ENCODE data around the gene TMEM134.

DNA sequence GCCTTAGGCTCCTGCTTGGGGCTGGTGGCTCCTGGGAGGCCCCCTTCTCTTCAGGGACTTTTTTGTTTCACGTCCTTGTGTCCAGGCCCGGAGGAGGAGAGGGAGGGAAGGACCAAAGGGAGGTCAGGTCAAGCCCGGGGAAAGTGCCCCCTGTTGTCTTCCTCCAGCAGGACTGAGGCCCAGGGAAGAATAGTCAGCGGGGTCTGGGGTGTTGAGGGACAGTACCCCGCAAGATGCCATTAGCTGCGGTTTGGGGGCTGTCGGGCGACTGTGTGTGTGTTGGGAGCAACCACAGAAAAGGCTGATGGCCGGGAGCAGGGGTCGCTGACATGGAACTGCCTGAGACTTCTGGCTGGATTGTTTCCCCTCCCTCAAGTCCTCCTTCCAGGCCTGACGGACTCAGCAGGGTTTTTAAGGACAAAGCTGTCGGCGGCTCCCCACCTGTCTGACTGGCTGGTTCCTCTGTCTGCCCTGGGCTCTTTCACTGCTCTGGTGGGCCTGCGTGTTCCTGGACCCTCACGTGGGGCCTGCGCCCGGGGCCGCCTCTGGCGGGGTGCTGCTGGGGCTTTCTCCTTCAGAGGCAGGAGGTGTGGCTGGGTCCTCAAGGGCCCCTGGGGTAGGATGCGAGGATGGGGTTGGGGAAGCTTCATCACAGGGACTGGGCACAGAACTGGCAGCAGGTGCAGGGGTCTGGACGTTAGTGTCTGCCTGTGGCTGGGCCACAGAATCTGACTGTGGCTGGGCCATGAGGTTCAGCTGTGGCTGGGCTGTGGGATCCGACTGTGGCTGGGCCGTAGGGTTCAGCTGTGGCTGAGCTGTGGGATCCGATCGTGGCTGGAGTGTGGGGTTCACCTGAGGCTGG lies 18.0 kb downstream of the TMEM134 start:
- TF ChIP-seq, protein P1, sequence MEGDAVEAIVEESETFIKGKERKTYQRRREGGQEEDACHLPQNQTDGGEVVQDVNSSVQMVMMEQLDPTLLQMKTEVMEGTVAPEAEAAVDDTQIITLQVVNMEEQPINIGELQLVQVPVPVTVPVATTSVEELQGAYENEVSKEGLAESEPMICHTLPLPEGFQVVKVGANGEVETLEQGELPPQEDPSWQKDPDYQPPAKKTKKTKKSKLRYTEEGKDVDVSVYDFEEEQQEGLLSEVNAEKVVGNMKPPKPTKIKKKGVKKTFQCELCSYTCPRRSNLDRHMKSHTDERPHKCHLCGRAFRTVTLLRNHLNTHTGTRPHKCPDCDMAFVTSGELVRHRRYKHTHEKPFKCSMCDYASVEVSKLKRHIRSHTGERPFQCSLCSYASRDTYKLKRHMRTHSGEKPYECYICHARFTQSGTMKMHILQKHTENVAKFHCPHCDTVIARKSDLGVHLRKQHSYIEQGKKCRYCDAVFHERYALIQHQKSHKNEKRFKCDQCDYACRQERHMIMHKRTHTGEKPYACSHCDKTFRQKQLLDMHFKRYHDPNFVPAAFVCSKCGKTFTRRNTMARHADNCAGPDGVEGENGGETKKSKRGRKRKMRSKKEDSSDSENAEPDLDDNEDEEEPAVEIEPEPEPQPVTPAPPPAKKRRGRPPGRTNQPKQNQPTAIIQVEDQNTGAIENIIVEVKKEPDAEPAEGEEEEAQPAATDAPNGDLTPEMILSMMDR (IDR thresholded peaks at IDR 0.05; ENCODE audit: low read depth, low read length), result no peak
- TF ChIP-seq POLR2A (IDR thresholded peaks at IDR 0.05; ENCODE audit: extremely low read depth, insufficient read length), result no peak

All from NB4 (cell line).